PC-9 (cell line): ENCODE results near the gene CMIP. TPM values are rescaled to one million over a fixed set of nuclear protein-coding genes. Genes with fewer than 3 reads are reported as not detected.

Experiments
- BruUV-seq: library from RNA; stranded (reverse); fragments of 400-500 nt; replicated peaks from 2 replicates; lab custom pipeline; 2021; lab: Mats Ljungman, UMichigan
- CTCF ChIA-PET: fragments of 300-600 bp; sonication (Branson Sonifier 250); formaldehyde crosslinking; loops from one replicate; lab custom pipeline; 2022; ENCODE audit warnings: antibody characterized with exemption; lab: Charles Lee
- POLR2A ChIA-PET: fragments of 300-600 bp; sonication (Branson Sonifier 250); formaldehyde crosslinking; loops from one replicate; lab custom pipeline; 2022; ENCODE audit warnings: antibody characterized with exemption; ENCODE audit not compliant: unreplicated experiment; lab: Charles Lee
- DNase-seq, 2 experiments: peaks; one replicate each; pipeline versions ENCODE4 v3.0.0 to v3.0.0-alpha.2; 2015 to 2022; ENCODE audit warnings: mixed read lengths in 1 of 2
- H2AFZ ChIP-seq: fragments of 200-600 bp; sonication (generic); 2 replicates; pipeline ENCODE4 v1.8.1; 2017; ENCODE audit warnings: antibody characterized with exemption
- H3F3A ChIP-seq: fragments of 200-600 bp; sonication (generic); 2 replicates; pipeline ENCODE4 v1.8.1; 2017; ENCODE audit warnings: antibody characterized with exemption, mild to moderate bottlenecking, low read depth; ENCODE audit not compliant: insufficient read depth
- H3K27ac ChIP-seq: fragments of 200-600 bp; sonication (generic); 2 replicates; pipeline ENCODE4 v1.6.1; 2016; ENCODE audit warnings: mixed run types
- H3K27me3 ChIP-seq: fragments of 200-600 bp; sonication (generic); 2 replicates; pipeline ENCODE4 v1.6.1; 2016; ENCODE audit warnings: low read depth, mixed run types; ENCODE audit not compliant: insufficient read depth
- H3K36me3 ChIP-seq: fragments of 200-600 bp; sonication (generic); 2 replicates; pipeline ENCODE4 v1.6.1; 2016; ENCODE audit warnings: low read depth, mixed run types
- H3K4me1 ChIP-seq: fragments of 200-600 bp; sonication (generic); replicated peaks from 2 replicates; pipeline ENCODE4 v1.6.1; 2016; ENCODE audit warnings: mixed run types; ENCODE audit not compliant: insufficient read depth
- H3K4me2 ChIP-seq: fragments of 200-600 bp; sonication (generic); 2 replicates; pipeline ENCODE4 v1.6.1; 2017; ENCODE audit warnings: mixed run types
- H3K4me3 ChIP-seq: fragments of 200-600 bp; sonication (generic); 2 replicates; pipeline ENCODE4 v1.6.1; 2016; ENCODE audit warnings: mixed run types
- H3K79me2 ChIP-seq: fragments of 200-600 bp; sonication (generic); 2 replicates; pipeline ENCODE4 v1.6.1; 2017; ENCODE audit warnings: low read depth, mixed run types
- H3K9me2 ChIP-seq: fragments of 200-600 bp; sonication (generic); 2 replicates; pipeline ENCODE4 v1.8.1; 2017; ENCODE audit warnings: mild to moderate bottlenecking; ENCODE audit not compliant: insufficient read depth
- H3K9me3 ChIP-seq: fragments of 200-600 bp; sonication (generic); 2 replicates; pipeline ENCODE4 v1.8.1; 2016; ENCODE audit warnings: low read depth; ENCODE audit not compliant: insufficient read depth
- H4K20me1 ChIP-seq: fragments of 200-600 bp; sonication (generic); 2 replicates; pipeline ENCODE4 v1.8.1; 2017; ENCODE audit not compliant: insufficient read depth
- EZH2 ChIP-seq: fragments of 200-600 bp; sonication (generic); IDR thresholded peaks from 2 replicates; pipeline ENCODE4 v1.8.0; 2017; ENCODE audit warnings: antibody characterized with exemption, low read depth
- intact Hi-C: fragments of 100-400 bp; cut with micrococcal nuclease; formaldehyde crosslinking; loops from one replicate; pipeline ENCODE4 v1.10.0; 2022; ENCODE audit not compliant: unreplicated experiment
- total RNA-seq: library from RNA; stranded (reverse); gene quantifications from 2 replicates; pipeline ENCODE4 v1.2.3, GENCODE V29; 2021
- TF ChIP-seq, protein P1 (sequence below): fragments of 200-600 bp; sonication (generic); conservative IDR thresholded peaks from 2 replicates; pipeline ENCODE4 v1.6.1; 2017; ENCODE audit warnings: mixed run types, antibody characterized with exemption, mild to moderate bottlenecking, moderate library complexity

The CMIP gene
- total RNA-seq, 1 experiment from 2014 or later = 96.6 TPM

DNA sequence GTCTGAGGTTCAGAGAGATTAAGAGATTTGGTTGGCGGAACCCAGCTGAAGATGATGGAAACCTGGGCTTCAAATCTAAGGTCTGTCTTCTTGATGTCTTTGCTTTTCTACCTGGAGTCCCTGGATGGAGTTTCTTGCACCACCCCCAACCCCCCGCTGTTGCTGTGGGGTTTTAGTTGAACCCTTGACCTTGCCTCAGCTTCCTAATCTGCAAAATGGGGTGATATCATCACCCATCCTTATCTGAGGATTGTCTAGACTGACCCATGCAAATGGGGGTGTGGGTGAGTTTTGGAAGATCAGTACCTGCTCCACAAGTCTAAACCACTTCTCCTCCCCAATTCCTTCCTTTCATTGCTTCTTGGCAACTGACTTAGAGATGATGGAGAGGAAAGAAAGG, 9.0 kb upstream of the CMIP start:
- CTCF ChIA-PET = no interaction called here

DNA sequence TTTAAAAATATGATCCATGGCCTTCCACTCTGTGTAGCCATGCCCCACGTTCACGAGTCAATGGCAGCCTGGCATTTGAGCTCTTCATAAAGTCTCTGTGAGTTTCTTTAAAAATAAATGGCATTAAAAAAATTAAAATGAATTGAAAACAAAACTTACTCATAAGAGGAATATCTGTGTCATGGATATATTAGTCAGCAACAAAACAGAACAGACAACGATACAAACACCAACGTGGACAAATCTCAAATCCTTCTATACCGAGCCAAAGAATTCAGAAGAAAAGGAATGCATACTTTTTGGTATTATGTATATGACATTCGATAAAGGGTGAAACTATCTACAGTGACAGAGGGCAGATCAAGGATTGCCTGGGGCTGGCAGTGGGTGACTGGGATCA, 8.2 kb upstream of the CMIP start:
- H3F3A ChIP-seq = no peaks in the 10 kb centered on the region
- intact Hi-C loops = no loop called here
- H3K9me2 ChIP-seq = no peaks in the 10 kb centered on the region
- no peak overlapping the region for H3K4me2 ChIP-seq
- H4K20me1 ChIP-seq = no peaks in the 10 kb centered on the region
- H3K4me1 ChIP-seq = peaks cover 3% of the 10 kb centered on the region; the same call in 1 of the 2 replicates
- no peak overlapping the region for H3K27ac ChIP-seq
- no peaks in the 10 kb centered on the region for H3K36me3 ChIP-seq
- no peaks in the 10 kb centered on the region for H3K79me2 ChIP-seq
- ChIA-PET CTCF (no interaction called here), POLR2A (no interaction called here)
- no peaks in the 10 kb centered on the region for H3K9me3 ChIP-seq
- DNase-seq = no peak
- H3K27me3 ChIP-seq = no peaks in the 10 kb centered on the region
- H3K4me3 ChIP-seq = no peak overlapping the region
- TF ChIP-seq, protein P1, sequence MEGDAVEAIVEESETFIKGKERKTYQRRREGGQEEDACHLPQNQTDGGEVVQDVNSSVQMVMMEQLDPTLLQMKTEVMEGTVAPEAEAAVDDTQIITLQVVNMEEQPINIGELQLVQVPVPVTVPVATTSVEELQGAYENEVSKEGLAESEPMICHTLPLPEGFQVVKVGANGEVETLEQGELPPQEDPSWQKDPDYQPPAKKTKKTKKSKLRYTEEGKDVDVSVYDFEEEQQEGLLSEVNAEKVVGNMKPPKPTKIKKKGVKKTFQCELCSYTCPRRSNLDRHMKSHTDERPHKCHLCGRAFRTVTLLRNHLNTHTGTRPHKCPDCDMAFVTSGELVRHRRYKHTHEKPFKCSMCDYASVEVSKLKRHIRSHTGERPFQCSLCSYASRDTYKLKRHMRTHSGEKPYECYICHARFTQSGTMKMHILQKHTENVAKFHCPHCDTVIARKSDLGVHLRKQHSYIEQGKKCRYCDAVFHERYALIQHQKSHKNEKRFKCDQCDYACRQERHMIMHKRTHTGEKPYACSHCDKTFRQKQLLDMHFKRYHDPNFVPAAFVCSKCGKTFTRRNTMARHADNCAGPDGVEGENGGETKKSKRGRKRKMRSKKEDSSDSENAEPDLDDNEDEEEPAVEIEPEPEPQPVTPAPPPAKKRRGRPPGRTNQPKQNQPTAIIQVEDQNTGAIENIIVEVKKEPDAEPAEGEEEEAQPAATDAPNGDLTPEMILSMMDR = no peak
- no peak for TF ChIP-seq EZH2
- no peak overlapping the region for H2AFZ ChIP-seq
- no TSS peak for BruUV-seq

More for the DNA sequence above, 9.0 kb upstream of the CMIP start:
- DNase-seq = no peak
- H3K9me3 ChIP-seq = no peaks in the 10 kb centered on the region
- H3K4me1 ChIP-seq = no peaks in the 10 kb centered on the region; the same call in 1 of the 2 replicates
- POLR2A ChIA-PET = no interaction called here
- no peak overlapping the region for H3K27ac ChIP-seq
- no TSS peak for BruUV-seq
- no peak overlapping the region for H2AFZ ChIP-seq
- intact Hi-C loops = no loop called here
- no peak overlapping the region for H3K4me2 ChIP-seq
- no peak for TF ChIP-seq EZH2
- TF ChIP-seq, protein P1 = no peak
- no peaks in the 10 kb centered on the region for H3K79me2 ChIP-seq
- H3K36me3 ChIP-seq = no peaks in the 10 kb centered on the region
- no peaks in the 10 kb centered on the region for H3F3A ChIP-seq
- no peaks in the 10 kb centered on the region for H3K27me3 ChIP-seq
- H3K4me3 ChIP-seq = no peak overlapping the region
- H3K9me2 ChIP-seq = no peaks in the 10 kb centered on the region
- no peaks in the 10 kb centered on the region for H4K20me1 ChIP-seq

DNA sequence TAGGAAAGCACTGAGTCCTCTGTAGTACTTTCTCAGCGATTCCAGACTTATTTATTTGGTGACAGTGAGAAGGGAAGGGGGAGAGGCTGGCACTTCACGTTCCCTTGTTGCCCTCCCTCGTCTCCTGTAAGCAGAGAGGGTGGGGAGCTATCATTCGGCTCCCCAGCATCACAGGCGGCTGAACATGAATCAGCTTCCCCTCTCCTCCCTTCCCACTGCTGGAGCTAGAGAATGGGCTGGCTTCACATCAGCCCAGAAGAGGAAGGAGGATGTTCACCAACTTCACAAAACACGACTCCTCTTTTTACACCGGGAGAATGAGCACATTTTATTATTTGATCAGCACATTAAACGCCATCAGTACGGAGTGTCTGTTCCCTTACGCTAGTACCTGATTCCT, 6.7 kb upstream of the CMIP start:
- H2AFZ ChIP-seq = no peak overlapping the region

More for the DNA sequence above, 6.7 kb upstream of the CMIP start:
- no peak overlapping the region for H3K27ac ChIP-seq
- no peak for TF ChIP-seq EZH2
- TF ChIP-seq, protein P1 = no peak
- no peaks in the 10 kb centered on the region for H3K9me2 ChIP-seq
- DNase-seq = no peak
- H3K4me1 ChIP-seq = 0 out of 2 replicates have a peak, but pooled peaks cover 3% of the 10 kb centered on the region
- no peaks in the 10 kb centered on the region for H3K36me3 ChIP-seq
- intact Hi-C loops = no loop called here
- no TSS peak for BruUV-seq
- H3K9me3 ChIP-seq = no peaks in the 10 kb centered on the region
- ChIA-PET CTCF (no interaction called here), POLR2A (no interaction called here)
- H3F3A ChIP-seq = 0 out of 2 replicates have a peak, but pooled peaks cover 6% of the 10 kb centered on the region
- no peak overlapping the region for H3K4me2 ChIP-seq
- H4K20me1 ChIP-seq = no peaks in the 10 kb centered on the region
- no peaks in the 10 kb centered on the region for H3K79me2 ChIP-seq
- no peak overlapping the region for H3K4me3 ChIP-seq
- no peaks in the 10 kb centered on the region for H3K27me3 ChIP-seq
